GM12874 (cell line): ENCODE data around the gene MIPEP.

ENCODE experiments used
- TF ChIP-seq, protein P1 (sequence below): IDR thresholded peaks from 2 replicates; pipeline ENCODE4 v1.5.1; 2011; ENCODE audit warnings: low read depth, mild to moderate bottlenecking, control low read depth, low read length, moderate library complexity; ENCODE audit not compliant: insufficient read depth

Gene MIPEP

DNA sequence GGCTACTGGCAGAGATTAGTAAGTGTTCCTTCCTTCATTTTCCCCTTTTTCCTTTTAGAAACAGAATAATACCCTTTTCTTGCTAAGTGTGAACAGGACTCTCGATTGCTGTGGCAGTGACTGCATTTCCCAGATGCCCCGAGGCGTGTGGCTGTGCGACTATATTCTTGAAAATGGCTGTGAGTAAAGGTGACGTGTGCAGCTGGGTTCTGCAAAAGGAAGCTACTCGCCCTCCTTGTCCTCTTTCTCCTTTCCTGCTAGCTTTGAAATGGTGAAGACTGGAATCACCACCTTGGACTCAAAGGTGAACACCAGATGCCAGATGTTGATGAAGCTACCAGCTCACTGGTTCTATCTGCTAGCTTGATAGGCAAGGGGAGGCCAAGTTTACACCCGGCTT, 121.4 kb downstream of the MIPEP start:
- TF ChIP-seq, protein P1, sequence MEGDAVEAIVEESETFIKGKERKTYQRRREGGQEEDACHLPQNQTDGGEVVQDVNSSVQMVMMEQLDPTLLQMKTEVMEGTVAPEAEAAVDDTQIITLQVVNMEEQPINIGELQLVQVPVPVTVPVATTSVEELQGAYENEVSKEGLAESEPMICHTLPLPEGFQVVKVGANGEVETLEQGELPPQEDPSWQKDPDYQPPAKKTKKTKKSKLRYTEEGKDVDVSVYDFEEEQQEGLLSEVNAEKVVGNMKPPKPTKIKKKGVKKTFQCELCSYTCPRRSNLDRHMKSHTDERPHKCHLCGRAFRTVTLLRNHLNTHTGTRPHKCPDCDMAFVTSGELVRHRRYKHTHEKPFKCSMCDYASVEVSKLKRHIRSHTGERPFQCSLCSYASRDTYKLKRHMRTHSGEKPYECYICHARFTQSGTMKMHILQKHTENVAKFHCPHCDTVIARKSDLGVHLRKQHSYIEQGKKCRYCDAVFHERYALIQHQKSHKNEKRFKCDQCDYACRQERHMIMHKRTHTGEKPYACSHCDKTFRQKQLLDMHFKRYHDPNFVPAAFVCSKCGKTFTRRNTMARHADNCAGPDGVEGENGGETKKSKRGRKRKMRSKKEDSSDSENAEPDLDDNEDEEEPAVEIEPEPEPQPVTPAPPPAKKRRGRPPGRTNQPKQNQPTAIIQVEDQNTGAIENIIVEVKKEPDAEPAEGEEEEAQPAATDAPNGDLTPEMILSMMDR, result no peak

GRCh38 chr13:23766939-23767338, 122.3 kb downstream of the MIPEP start:
- TF ChIP-seq, protein P1, result no peak

GRCh38 chr13:23766283-23766682, 122.9 kb downstream of the MIPEP start:
- TF ChIP-seq, protein P1, result no peak

- TF ChIP-seq, protein P1, result no peak
These were observed 123.7 kb downstream of the MIPEP start for GRCh38 chr13:23765531-23765930.

- TF ChIP-seq, protein P1, result no peak
These were observed 125.9 kb downstream of the MIPEP start for GRCh38 chr13:23763318-23763717.

DNA sequence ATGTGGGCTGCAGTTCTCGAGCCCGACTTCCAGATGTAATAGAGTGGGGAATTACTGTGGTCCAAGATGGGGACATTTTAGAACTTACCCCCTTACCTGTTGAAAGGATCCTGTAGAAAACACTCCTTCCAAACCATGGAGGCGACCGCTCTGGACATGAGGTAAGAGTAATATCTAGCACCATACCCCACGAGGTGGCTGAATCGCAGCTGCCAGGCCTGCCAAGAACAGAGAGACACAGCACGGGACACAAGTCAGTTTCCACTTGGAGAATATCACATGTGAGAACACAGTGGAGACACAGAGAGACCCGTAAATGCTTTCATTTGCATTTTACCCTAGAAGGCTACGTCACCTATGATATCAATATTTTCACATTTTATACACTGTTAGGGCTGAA, 129.2 kb downstream of the MIPEP start:
- TF ChIP-seq, protein P1, result no peak

DNA sequence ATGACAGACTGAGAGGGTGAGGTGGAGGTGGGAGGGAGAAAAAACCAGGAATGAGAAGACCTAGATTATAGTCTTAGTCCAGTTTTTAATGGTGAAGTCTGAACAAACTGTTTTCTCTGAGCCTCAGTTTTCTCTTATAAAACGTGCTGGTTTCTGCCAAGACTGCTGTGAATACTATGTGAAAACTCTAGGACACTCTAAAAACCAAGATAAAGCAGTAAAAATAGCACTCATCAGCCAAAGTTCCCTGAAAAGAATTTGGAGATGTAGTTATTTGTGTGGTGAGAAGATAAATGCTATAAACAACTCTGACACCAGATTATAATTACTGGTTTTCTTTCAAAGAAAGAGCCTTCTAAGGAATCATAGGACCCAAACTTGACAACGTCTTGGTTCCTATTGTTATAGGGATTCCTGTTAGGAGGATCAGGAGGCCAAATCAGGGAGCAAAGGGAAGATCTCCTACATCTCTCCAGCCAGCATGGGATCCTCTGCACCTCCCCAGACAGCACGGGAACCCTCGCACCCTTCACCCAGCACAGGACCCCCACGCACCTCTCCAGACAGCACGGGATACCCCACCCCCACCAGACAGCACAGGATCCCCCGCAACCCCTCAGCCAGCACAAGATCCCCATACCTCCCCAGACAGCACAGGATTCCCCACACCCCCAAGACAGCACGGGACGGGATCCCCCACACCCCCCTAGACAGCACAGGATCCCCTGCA, 130.2 kb downstream of the MIPEP start:
- TF ChIP-seq, protein P1, result no peak
